ENCODE data around the gene BRME1. TPM values are rescaled to one million over a fixed set of nuclear protein-coding genes. Genes with fewer than 3 reads are reported as not detected.

Gene BRME1
- total and polyA plus RNA-seq, 2 experiments from 2014 or later: 2.2 to 3.2 TPM

GRCh38 chr19:13848340-13848677 lies 57.6 kb downstream of the BRME1 start:
- Histone ChIP-seq H4K20me1 (ENCODE audit: insufficient read depth, poor library complexity, severe bottlenecking) (no peaks in the 10 kb centered on the region), H3K36me3 (replicated peaks; ENCODE audit: insufficient read depth, low read depth) (no peaks in the 10 kb centered on the region), H3K27ac (peak overlapping the region; percentile 99), H3K4me3 (no peak overlapping the region), H3K9me3 (ENCODE audit: low read depth) (no peaks in the 10 kb centered on the region), H3K4me1 (ENCODE audit: insufficient read depth) (peaks cover 67% of the 10 kb centered on the region), H3K27me3 (no peaks in the 10 kb centered on the region), H3K79me2 (no peaks in the 10 kb centered on the region), H3K9me2 (replicated peaks; ENCODE audit: insufficient read depth) (no peaks in the 10 kb centered on the region), H3K4me2 (peak overlapping the region; percentile 81), H2AFZ (no peak overlapping the region)
- no peak for DNase-seq (ENCODE audit: low spot score)
- TF ChIP-seq EZH2 (IDR thresholded peaks at IDR 0.05; ENCODE audit: borderline replicate concordance): no peak
- no peak for TF ChIP-seq CTCF (IDR thresholded peaks at IDR 0.05; ENCODE audit: poor library complexity)
- TF ChIP-seq EZH2phosphoT487 (IDR thresholded peaks at IDR 0.05; ENCODE audit: low read depth, severe bottlenecking, unreplicated experiment): no peak
- WGBS (ENCODE audit: low lambda C conversion rate, missing lambda C conversion rate): 73% methylated on average over 4 of the region's 4 CpGs

- Histone ChIP-seq H3K36me3 (replicated peaks; ENCODE audit: insufficient read depth, low read depth) (no peaks in the 10 kb centered on the region), H2AFZ (no peak overlapping the region), H3K27me3 (no peaks in the 10 kb centered on the region), H3K9me2 (replicated peaks; ENCODE audit: insufficient read depth) (no peaks in the 10 kb centered on the region), H3K4me1 (ENCODE audit: insufficient read depth) (peaks cover 65% of the 10 kb centered on the region), H3K27ac (peak overlapping the region; percentile 99), H3K9me3 (ENCODE audit: low read depth) (no peaks in the 10 kb centered on the region), H3K79me2 (peaks cover 4% of the 10 kb centered on the region), H3K4me2 (peak overlapping the region; percentile 81), H3K4me3 (peak overlapping the region; percentile 9), H4K20me1 (ENCODE audit: insufficient read depth, poor library complexity, severe bottlenecking) (no peaks in the 10 kb centered on the region)
- TF ChIP-seq EZH2 (IDR thresholded peaks at IDR 0.05; ENCODE audit: borderline replicate concordance) (no peak), EZH2phosphoT487 (IDR thresholded peaks at IDR 0.05; ENCODE audit: low read depth, severe bottlenecking, unreplicated experiment) (no peak), CTCF (IDR thresholded peaks at IDR 0.05; ENCODE audit: poor library complexity) (no peak)
- DNase-seq (ENCODE audit: low spot score): peak; percentile 98
- 0% methylated on average over 7 of the region's 47 CpGs for WGBS (ENCODE audit: low lambda C conversion rate, missing lambda C conversion rate)
These were observed 58.2 kb downstream of the BRME1 start for GRCh38 chr19:13847407-13848339.

- Histone ChIP-seq H2AFZ (no peak overlapping the region), H3K4me3 (no peak overlapping the region), H3K79me2 (peaks cover 12% of the 10 kb centered on the region), H3K27ac (peak overlapping the region; percentile 99), H3K36me3 (replicated peaks; ENCODE audit: insufficient read depth, low read depth) (no peaks in the 10 kb centered on the region), H3K27me3 (no peaks in the 10 kb centered on the region), H3K4me2 (peak overlapping the region; percentile 81), H3K4me1 (ENCODE audit: insufficient read depth) (peaks cover 58% of the 10 kb centered on the region), H3K9me3 (ENCODE audit: low read depth) (no peaks in the 10 kb centered on the region), H4K20me1 (ENCODE audit: insufficient read depth, poor library complexity, severe bottlenecking) (peaks cover 7% of the 10 kb centered on the region), H3K9me2 (replicated peaks; ENCODE audit: insufficient read depth) (no peaks in the 10 kb centered on the region)
- peak; percentile 96 for DNase-seq (ENCODE audit: low spot score)
- WGBS (ENCODE audit: low lambda C conversion rate, missing lambda C conversion rate): 1% methylated on average over 22 of the region's 23 CpGs
- TF ChIP-seq EZH2 (IDR thresholded peaks at IDR 0.05; ENCODE audit: borderline replicate concordance): no peak
- no peak for TF ChIP-seq EZH2phosphoT487 (IDR thresholded peaks at IDR 0.05; ENCODE audit: low read depth, severe bottlenecking, unreplicated experiment)
- no peak for TF ChIP-seq CTCF (IDR thresholded peaks at IDR 0.05; ENCODE audit: poor library complexity)
These were observed 59.1 kb downstream of the BRME1 start for GRCh38 chr19:13846557-13847406.
